GM19099 (cell line): ENCODE data around the gene PGAP2.

ENCODE experiments used
- POLR2A ChIP-seq: IDR thresholded peaks from 3 replicates; pipeline ENCODE4 v1.6.1; 2011; ENCODE audit warnings: low read depth; ENCODE audit not compliant: insufficient read length; ENCODE audit errors: extremely low read depth

Gene PGAP2

DNA sequence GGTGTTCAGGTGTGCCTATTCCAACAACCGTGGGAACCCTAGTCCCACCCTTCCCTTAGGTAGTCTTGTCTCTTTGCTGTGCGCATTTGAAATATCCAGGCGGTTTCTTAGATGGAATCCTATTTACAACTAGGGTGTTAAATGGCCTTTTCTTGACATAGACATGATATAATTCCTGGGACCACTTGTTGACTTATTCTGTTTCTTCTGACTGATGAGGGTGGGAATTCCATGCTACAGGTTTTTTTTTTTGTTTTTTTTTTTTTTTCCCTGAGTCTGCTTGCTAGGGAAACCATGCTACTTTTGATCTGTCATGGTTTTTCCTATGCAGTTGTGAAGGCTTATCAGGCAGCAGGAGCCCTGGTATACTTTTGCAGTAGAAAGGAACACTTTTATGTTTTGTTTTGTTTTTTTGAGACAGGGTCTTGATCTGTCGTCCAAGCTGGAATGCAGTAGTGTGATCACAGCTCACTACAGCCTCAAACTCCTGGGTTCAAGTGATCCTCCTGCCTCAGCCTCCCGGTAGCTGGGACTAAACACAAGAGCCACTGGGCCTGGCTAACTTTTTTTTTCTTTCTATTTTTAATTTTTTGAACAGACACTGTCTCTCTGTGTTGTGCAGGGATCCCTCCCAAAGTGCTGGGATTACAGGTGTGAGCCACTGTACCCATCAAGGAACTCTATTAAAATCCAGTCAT is 48.6 kb downstream of the PGAP2 start:
- no peak for TF ChIP-seq POLR2A

DNA sequence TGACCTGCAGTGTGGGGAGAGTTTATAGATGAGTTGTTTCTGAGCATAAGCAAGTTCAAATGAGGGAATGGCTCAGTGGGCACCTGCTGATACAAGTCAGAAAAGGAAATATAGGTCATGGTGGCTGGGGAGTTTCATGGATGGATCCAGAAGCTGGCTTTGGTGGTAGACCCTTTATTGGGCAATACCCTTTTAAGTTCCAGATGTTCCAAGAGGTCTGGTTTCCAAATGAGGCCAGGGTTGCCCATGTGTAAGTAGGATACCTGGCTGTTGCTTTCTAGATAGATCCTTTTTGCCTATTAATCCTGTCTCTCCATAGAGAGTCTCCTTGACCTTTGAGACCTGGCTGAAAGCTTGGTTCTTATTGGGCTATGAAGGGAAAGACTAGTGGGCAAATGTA is 49.3 kb downstream of the PGAP2 start:
- no peak for TF ChIP-seq POLR2A

DNA sequence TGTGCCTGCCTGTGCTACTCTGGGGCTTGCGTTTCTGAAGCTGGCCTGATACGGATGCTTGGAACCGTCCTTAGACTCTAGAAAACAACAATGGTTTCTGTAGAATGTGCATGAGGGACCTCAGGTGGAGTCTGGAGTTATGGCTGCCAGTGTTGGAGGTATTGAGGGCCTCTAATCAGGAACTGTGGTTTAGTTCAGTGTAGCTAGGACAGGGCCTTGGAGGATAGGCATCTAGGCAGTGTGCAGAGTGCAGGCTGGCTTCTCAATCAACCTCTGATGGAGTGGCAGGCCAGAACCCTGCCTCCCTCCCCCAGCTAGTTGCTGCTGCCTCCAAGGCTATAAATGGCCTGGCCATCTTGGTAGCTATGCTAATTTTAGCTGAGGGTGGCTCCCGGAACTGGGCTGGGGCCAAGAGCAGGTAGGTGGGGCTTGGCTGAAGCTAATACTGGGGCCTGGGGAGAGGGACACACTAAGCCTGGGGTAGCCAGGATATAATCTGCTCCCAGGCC is 51.1 kb downstream of the PGAP2 start:
- TF ChIP-seq POLR2A, result no peak

DNA sequence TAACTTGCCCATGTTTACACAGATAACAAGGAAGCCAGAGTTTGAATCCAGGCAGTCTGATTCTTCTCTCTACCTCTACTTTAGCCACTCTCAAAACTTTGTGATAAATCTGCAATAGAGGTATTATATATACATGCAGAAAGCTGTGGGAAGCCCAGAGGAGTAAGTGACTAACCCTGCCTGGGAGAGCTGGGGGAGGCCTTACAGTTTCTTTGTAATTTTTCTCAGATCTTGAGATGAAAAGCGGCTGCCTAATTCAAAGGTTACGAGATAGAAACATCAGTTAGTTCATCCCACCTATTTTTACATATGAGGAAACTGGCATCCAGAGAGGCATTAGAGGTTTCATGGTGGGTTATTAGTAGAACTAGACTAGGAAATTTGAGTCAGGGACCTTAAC is 52.0 kb downstream of the PGAP2 start:
- TF ChIP-seq POLR2A, result no peak

DNA sequence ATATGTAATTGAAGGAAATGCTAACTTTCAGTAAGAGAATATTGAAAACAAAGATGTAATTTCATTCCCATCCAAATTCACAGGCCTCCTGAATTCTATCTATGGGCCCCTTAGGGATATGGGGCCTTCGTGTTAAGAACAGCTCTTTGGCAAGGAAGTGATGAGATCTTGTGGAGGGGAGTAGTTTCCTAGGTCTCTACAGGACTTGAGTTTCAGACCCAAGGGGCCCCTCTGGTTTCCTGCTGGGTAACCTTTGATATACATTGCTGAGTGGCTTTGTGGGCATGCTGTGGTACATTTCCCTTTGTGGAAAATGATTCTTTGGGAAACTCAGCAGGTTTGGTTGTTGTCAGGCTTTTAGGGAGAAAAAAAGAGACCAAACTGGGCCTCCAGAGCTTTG is 53.3 kb downstream of the PGAP2 start:
- no peak for TF ChIP-seq POLR2A

DNA sequence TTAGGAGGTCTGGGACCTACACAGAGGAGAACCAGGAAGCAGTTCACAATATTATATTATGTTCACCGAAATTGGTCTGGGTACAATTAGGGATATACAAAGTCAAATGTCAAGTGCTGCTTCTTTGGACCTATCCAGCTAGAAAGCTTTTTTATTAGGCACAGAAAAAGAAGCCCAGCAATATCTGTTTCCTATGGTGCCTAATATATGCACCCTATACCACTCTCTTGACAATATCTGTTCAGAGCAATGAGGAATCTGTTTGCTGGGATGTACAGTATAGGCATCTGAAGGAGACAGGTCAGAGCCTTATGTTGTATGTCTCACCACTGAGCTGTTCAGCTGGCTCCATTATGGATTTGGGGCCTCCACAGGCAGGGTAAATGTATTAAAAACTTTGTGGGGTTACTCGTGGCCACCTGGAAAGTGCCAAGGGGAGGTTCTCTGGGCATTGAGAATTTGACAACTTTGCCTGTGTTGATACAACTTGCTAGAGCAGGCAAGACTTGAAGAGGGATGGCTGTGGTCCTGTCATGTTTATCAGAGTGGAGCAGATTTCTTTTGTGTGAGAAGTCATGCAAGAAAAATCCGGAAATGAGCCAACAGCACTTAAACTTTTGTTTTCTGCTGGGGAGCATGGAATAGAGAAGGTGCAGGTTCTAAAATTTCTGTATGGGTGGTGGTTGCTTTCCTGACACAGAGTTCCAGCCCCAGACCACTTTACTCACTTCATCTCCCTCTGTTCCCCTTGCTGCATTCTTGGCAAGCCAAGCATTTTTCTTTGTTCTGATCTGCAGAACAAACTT is 57.2 kb downstream of the PGAP2 start:
- no peak for TF ChIP-seq POLR2A

DNA sequence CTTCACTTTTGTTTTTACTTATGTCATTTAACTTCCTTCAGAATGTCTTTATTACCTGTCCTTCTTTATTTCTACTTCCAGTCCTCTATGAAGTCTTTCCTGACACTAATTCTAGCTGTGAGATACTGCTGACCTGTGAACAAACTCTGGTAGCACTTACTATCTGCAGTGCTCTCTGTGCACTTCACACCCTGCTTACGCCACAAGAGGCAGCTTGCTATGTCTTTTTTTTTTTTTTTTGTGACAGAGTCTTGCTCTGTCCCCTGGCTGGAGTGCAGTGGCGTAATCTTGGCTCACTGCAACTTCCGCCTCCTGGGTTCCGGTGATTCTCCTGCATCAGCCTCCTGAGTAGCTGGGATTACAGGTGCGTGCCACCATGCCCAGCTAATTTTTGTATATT is 57.8 kb downstream of the PGAP2 start:
- no peak for TF ChIP-seq POLR2A

DNA sequence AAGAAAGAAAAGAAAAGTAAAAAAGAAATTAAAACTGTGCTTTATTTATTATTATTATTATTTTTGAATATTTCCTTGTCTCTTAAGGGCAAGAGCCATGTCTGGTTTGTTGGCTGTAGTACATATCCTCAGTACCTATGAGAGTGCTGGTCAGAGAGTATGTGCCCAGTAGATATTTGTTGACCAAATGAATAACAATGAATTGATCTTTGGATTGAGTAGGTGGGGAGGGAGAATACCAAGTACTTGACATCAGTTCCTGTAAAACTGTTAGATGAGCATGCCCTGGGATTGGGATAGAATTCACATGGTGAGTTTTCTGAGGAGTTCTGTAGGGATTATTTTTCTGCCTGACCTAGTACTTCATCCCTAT is 58.5 kb downstream of the PGAP2 start:
- no peak for TF ChIP-seq POLR2A

DNA sequence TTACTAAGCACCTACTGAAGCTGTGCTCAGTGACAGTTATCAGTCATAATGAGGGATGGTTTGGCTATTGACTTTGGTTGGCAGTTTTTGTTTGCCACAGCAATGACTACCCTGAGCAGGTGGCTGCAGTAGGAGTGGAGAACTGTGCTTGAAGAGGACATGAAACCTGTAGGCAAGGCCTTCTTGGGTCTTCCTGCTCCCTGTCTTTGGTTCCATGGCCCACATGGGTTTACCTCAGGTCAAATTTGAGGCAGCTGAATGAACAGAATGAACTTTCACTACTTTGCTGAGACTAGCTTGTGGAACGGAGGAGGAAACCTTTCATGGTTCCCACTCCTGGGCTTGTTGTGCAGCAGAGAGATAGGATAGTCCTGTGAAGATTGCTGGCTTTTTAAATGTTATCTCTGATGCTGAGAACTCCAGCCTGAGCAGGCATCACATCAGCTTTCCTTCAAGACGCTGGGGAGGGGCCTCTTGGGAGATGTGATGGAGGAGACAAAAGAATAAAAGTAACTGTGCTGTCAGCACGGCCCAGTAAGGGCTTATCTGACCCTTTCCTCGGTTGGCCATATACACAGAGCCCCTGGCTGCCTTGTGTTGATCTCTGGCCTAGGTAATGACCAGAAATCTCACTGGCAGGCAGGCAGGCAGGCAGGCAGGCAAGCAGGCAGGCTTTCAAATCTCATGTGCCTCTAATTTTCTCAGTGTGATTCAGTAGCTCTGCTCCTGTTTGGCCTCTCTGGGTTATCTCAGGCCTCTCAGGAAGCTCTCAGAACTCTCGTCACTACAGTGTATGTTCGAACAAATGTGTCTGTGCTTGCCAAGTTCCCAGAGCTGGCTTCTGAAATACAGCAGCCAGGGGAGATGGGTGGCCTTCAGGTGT is 59.1 kb downstream of the PGAP2 start:
- no peak for TF ChIP-seq POLR2A

DNA sequence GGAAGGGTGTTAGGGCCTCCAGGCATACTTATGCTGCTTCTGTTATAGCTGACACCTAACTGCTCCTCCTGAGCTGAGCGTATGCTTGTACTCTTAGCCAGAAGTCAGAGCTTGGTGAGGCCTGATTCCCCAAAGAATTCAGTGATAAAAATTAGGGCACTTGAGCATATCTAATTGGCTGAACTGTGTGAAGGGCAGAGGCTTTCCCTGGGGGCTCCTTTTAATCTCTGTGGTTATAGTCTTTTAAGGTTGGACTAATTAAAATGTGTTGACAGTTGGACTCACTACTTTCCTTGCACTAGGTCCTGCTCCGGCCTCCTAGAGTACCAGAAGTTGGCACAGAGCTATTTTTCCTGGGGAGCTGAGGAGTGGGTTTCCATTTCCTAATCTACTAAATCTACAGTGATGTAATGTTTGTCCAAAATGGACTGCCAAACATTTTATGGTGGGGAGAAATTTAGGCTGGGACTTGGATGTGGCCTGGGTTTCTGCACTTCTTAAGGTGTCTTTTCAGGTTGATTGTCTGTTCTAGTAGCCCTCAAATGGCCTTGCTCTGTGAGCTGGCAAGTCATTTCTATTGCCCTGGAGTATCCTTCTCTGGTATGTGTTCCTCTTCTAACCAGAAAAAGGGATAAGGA is 65.5 kb downstream of the PGAP2 start:
- no peak for TF ChIP-seq POLR2A
